Measurements from ENCODE around the gene BTLA.
"Not testable (repeated sequence)": the region's sequence is repeated elsewhere in the genome, so short reads cannot be mapped to it uniquely, and the experiment has no call there.

Gene BTLA

GRCh38 chr3:112494448-112494767 lies 4.9 kb downstream of the BTLA start:
- in situ Hi-C loops (cut with HindIII; ENCODE audit: low sequenced_read_pairs), result not testable (repeated sequence)

GRCh38 chr3:112492124-112492523 lies 7.1 kb downstream of the BTLA start:
- in situ Hi-C loops (cut with HindIII; ENCODE audit: low sequenced_read_pairs), result no loop called here

DNA sequence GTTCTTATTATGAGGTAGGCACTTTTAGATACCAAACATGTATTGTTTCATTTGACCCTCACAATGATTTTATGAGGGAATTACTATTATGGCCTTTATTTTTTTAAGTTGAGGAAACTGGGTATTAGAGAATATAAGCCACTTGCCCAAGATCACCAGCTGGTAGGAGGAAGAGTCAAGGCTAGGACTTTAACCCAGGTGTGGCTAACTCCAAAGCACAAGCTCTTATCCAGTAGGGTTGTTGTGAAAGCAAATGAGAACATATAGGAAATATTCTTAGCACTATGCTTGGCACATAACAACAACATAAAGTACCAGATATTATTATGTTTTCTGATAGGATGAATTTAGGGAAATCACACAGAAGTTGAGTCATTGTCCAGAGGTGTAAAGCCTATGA lies 7.9 kb downstream of the BTLA start:
- in situ Hi-C loops (cut with HindIII; ENCODE audit: low sequenced_read_pairs), result no loop called here

- in situ Hi-C loops (cut with HindIII; ENCODE audit: low sequenced_read_pairs), result no loop called here
Observed at GRCh38 chr3:112489674-112490479, 9.4 kb downstream of the BTLA start.

- in situ Hi-C loops (cut with HindIII; ENCODE audit: low sequenced_read_pairs), result no loop called here
Observed at GRCh38 chr3:112486811-112487505, 12.3 kb downstream of the BTLA start.

GRCh38 chr3:112484352-112484751 lies 14.9 kb downstream of the BTLA start:
- in situ Hi-C loops (cut with HindIII; ENCODE audit: low sequenced_read_pairs), result no loop called here

DNA sequence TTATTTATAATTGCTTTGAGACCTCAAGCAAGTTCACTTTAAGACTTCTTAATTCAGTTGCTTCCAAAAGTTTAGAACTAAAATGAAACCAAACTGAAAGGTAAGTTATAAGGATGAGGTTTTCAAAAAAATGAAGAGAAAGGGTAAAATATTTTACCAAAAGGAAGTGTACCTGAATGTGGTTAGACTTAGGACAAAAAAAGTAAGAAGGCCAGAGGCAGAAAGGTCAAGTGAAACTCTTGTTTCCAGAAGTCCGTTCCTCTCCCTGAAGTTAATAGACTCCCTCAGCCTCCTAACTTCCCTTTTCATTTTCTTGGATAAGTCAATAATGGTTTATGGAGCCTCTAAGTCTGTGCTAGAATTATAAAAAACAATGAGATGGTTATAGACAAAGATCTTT lies 16.6 kb downstream of the BTLA start:
- in situ Hi-C loops (cut with HindIII; ENCODE audit: low sequenced_read_pairs), result no loop called here

DNA sequence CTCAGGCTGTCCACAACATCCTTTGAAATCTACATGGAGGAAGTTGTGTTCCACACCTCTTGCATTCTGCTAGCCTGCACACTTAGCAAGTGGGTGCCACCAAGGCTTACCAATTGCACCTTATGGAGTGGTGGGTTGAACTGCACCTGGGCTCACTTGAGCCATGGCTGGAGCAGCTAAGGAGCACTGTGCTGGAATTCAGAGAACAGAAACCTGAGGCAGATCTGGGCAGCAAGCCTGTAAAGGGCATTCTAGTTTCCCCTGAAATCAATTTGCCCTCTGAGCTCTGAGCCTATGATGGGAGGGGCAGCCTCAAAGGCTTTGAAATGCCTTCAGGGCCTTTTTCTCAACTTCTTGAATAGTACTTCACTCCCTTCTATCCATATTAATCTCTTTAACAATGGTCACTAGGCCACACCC lies 18.0 kb downstream of the BTLA start:
- in situ Hi-C loops (cut with HindIII; ENCODE audit: low sequenced_read_pairs), result no loop called here

DNA sequence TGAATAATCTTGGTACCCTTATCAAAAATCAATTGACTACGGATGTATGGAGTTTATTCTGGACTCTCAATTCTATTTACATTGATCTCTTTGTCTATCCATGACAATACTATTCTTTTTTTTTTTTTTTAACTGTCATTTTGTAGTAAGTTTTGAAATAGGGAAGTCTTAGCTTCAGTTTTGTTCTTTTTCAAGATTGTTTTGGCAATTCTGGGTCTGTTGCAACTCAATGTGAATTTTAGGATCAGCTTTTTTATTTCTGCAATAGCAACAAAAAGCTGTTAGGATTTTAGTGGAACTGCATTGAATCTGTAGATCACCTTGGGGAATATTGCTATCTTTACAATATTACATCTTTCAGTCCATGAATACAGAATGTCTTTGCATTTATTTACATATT lies 21.4 kb downstream of the BTLA start:
- in situ Hi-C loops (cut with HindIII; ENCODE audit: low sequenced_read_pairs), result no loop called here

- in situ Hi-C loops (cut with HindIII; ENCODE audit: low sequenced_read_pairs), result no loop called here
Observed at GRCh38 chr3:112476346-112476745, 22.9 kb downstream of the BTLA start.

DNA sequence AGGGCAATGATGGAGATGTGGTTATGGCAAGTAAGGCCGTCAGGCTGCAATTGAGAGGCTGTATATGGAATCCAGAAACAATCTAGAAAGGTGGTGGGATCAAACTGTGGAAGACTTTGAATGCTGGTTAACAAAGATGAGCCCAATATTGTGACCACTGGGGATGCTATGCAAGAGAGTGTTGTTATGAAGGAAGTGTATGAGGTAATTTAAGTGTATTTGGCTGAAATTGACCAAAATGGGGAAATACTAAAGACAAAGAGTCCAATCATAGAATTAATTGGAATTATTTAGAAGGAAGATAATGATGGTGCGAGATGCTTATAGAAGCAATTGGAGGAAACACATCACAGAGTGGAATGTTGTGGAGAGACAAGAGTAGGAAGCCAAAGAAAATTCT lies 24.5 kb downstream of the BTLA start:
- in situ Hi-C loops (cut with HindIII; ENCODE audit: low sequenced_read_pairs), result no loop called here

DNA sequence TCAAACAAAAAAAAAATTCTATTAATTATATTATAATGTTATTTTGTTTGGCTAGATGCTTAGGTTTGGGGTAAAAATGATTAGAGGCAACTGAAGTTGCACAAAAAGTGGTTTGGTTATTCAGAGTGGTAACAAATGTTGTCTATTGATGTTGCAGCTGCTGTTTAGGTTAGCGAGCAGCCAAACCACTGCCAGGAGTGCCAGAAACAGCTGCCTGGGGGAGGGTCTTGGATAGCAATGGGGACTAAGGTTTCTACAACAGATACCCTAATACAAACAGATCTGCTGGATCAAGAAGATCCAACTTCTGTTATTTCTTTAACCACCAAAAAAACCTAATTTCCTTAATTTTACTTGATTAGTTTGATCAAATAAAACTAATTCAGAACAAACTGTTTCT lies 26.6 kb downstream of the BTLA start:
- in situ Hi-C loops (cut with HindIII; ENCODE audit: low sequenced_read_pairs), result no loop called here

DNA sequence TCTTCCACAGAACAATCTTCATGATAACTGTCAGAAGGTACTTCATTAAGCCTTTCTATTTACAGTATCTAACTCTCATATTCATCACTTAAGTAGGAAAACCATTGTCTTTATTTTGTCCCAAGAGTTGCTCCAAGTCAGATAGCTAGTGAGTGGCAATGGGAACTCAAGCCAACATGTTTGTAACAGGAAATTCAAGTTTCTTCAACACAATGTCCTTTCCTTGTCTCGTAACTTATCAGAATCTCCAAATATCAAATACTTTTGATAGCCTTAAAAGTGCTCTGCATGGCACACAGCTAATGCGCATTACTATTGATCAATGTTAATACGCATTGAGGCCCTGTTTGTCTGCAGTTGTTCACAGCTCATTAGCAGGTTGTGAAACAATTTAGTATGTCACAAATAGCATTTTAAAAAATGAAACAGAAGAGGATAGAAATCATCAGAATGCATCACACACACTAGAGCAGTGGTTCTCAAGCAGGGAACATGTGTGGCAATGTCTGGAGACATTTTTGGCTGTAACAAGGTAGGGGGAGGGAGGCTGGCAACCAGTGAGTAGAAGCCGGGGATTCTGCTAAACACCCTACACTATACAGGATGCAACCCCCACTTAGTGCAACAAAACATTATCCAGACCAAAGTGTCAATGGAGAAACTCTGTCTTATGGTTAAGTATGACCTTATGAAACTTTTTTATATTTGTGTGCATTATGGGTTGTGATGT lies 27.5 kb downstream of the BTLA start:
- in situ Hi-C loops (cut with HindIII; ENCODE audit: low sequenced_read_pairs), result no loop called here

DNA sequence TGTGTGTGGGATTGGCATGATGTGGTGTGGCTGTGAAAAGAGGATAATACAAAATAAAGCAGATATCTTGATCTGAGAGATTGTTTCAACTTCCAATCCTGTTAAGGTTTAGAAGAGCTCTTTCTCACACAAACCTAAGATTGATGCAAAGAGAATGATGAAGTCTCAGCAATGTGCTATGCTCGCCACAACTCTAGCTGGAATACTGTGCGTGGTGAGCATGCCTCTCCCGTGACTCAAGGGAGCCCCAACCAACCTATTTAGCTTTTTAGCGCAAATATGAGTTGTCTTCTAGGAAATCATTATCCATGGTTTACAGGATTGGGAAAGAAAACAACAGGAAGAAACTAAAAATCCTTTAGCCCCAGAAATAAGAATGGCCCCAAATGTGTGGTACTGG lies 28.5 kb downstream of the BTLA start:
- in situ Hi-C loops (cut with HindIII; ENCODE audit: low sequenced_read_pairs), result no loop called here

GRCh38 chr3:112469671-112470070 lies 29.6 kb downstream of the BTLA start:
- in situ Hi-C loops (cut with HindIII; ENCODE audit: low sequenced_read_pairs), result no loop called here

GRCh38 chr3:112467539-112467938 lies 31.7 kb downstream of the BTLA start:
- in situ Hi-C loops (cut with HindIII; ENCODE audit: low sequenced_read_pairs), result no loop called here

GRCh38 chr3:112466020-112466419 lies 33.3 kb downstream of the BTLA start:
- in situ Hi-C loops (cut with HindIII; ENCODE audit: low sequenced_read_pairs), result no loop called here

- in situ Hi-C loops (cut with HindIII; ENCODE audit: low sequenced_read_pairs), result no loop called here
Observed at GRCh38 chr3:112464264-112464663, 35.0 kb downstream of the BTLA start.

- in situ Hi-C loops (cut with HindIII; ENCODE audit: low sequenced_read_pairs), result no loop called here
Observed at GRCh38 chr3:112463250-112463649, 36.0 kb downstream of the BTLA start.

DNA sequence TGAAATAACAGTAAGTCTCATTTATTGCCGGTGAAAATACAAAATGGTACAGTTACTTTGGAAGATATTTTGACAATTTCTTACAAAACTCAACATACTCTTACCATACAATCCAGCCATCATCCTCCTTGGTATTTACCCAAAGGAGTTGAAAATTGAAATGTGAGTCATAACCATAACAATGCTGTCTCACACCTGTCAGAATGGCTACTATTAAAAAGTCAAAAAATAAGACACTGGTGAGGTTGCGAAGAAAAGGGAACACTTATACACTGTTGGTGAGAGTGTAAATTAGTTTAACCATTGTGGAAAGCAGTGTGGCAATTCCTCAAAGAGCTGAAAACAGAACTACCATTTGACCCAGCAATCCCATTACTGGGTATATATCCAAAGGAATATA lies 37.5 kb downstream of the BTLA start:
- in situ Hi-C loops (cut with HindIII; ENCODE audit: low sequenced_read_pairs), result not testable (repeated sequence)

DNA sequence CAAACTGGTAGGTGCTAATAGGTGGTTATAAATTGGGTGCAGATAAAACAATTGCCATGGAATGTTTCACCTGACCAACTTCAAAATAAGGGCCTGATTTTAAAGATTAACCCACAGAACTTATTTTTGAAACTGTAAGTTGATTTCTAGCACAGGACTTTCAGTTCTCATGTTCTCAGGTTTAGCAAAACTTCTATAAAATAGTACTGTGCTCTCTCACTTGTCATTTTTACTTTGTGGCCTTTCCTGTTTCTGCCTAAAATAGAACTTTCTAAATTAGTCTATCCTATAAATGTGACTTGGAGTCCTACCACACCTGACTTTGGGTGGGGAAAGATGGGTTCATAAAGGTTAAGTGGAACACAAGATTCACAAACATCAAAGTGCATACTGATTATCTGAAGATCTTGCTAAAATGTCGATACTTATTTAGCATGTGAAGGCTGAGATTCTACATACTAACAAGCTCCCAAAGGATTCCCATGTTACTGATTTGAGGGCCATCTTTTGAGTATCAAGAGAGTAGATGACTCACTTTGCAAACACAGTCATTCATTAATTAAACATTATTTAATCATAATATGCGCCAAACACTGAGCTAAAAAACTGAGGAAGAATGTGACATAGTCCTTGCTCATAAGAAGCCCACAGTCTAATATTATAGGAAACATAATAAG lies 38.6 kb downstream of the BTLA start:
- in situ Hi-C loops (cut with HindIII; ENCODE audit: low sequenced_read_pairs), result no loop called here
